Neural cell (in vitro differentiated cells): ENCODE results near the gene FREM3.
"Not testable (repeated sequence)": the region's sequence is repeated elsewhere in the genome, so short reads cannot be mapped to it uniquely, and the experiment has no call there.

Experiments
- CTCF ChIP-seq: fragments of 450-650 bp; IDR thresholded peaks from 2 replicates; pipeline ENCODE4 v1.5.1; 2014; ENCODE audit warnings: antibody characterized with exemption, mild to moderate bottlenecking, moderate library complexity; ENCODE audit not compliant: poor library complexity, severe bottlenecking
- EP300 ChIP-seq: fragments of 450-650 bp; conservative IDR thresholded peaks from 2 replicates; pipeline ENCODE4 v1.6.1; 2014; ENCODE audit warnings: antibody characterized with exemption, mild to moderate bottlenecking, moderate library complexity; ENCODE audit not compliant: poor library complexity, severe bottlenecking
- SMC3 ChIP-seq: fragments of 450-650 bp; conservative IDR thresholded peaks from 2 replicates; pipeline ENCODE4 v1.6.1; 2014; ENCODE audit warnings: antibody characterized with exemption, mild to moderate bottlenecking, moderate library complexity; ENCODE audit not compliant: poor library complexity
- TAF1 ChIP-seq: IDR thresholded peaks from 2 replicates; pipeline ENCODE4 v1.6.1; 2012; ENCODE audit warnings: low read depth

DNA sequence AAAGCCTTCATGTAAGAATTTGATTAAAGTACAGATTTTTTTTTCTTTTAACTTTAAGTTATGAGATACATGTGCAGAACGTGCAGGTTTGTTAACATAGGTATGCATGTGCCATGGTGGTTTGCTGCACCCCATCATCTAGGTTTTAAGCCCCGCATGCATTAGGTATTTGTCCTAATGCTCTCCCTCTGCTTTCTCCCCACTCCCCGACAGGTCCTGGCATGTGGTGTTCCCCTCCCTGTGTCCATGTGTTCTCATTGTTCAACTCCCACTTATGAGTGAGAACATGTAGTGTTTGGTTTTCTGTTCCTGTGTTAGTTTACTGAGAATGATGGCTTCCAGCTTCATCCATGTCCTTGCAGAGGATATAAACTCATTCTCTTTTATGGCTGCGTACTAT is 172.4 kb downstream of the FREM3 start:
- not testable (repeated sequence) for TF ChIP-seq CTCF, EP300, SMC3, TAF1
